Epithelial cell of esophagus (primary cell): ENCODE measurements around the gene UBL7.

ENCODE experiments used
- DNase-seq: peaks from one replicate; pipeline ENCODE4 v3.0.0; 2010; ENCODE audit warnings: low read depth
- H3K4me3 ChIP-seq: 2 replicates; pipeline ENCODE4 v1.5.1; 2011; ENCODE audit warnings: mild to moderate bottlenecking, low read length, control low read depth
- TF ChIP-seq, protein P1 (sequence below): IDR thresholded peaks from 2 replicates; pipeline ENCODE4 v1.5.1; 2011; ENCODE audit warnings: low read depth, mild to moderate bottlenecking, low read length, control low read depth, inconsistent platforms; ENCODE audit not compliant: insufficient read depth; ENCODE audit errors: missing control alignments

Gene UBL7

DNA sequence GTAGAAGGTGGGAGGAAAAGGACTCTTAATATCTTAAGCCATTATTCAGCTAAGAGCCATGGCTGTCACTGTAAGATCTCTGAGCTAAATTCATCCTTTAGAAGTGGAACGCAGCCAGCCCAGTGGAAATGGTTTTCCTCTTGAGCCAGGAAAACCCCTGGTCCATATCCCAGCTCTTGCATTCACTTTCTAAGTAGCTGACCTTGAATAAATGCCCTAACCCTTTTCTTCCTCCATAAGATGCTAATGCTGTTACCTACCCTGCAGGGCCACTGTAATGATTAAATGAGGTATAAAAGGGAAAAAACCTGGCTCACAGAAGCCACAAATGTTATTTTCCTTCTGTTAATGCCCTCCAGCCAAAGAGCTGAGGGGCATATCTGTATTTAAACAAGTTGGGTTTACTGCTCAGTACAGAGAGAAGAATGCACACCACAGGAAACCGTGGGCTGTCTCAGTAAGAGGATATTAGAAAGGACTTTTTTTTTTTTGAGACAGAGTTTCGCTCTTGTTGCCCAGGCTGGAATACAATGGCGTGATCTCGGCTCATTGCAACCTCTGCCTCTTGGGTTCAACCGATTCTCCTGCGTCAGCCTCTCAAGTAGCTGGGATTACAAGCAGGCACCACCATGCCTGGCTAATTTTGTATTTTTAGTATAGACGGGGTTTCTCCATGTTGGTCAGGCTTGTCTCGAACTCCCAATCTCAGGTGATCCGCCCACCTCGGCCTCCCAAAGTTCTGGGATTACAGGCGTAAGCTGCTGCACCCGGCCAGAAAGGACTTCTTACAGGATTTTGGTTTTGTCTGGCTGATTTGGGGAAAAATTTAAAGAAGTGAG, 6.8 kb downstream of the UBL7 start:
- TF ChIP-seq, protein P1, sequence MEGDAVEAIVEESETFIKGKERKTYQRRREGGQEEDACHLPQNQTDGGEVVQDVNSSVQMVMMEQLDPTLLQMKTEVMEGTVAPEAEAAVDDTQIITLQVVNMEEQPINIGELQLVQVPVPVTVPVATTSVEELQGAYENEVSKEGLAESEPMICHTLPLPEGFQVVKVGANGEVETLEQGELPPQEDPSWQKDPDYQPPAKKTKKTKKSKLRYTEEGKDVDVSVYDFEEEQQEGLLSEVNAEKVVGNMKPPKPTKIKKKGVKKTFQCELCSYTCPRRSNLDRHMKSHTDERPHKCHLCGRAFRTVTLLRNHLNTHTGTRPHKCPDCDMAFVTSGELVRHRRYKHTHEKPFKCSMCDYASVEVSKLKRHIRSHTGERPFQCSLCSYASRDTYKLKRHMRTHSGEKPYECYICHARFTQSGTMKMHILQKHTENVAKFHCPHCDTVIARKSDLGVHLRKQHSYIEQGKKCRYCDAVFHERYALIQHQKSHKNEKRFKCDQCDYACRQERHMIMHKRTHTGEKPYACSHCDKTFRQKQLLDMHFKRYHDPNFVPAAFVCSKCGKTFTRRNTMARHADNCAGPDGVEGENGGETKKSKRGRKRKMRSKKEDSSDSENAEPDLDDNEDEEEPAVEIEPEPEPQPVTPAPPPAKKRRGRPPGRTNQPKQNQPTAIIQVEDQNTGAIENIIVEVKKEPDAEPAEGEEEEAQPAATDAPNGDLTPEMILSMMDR = no peak
- no peak for DNase-seq
- H3K4me3 ChIP-seq = no peak overlapping the region

DNA sequence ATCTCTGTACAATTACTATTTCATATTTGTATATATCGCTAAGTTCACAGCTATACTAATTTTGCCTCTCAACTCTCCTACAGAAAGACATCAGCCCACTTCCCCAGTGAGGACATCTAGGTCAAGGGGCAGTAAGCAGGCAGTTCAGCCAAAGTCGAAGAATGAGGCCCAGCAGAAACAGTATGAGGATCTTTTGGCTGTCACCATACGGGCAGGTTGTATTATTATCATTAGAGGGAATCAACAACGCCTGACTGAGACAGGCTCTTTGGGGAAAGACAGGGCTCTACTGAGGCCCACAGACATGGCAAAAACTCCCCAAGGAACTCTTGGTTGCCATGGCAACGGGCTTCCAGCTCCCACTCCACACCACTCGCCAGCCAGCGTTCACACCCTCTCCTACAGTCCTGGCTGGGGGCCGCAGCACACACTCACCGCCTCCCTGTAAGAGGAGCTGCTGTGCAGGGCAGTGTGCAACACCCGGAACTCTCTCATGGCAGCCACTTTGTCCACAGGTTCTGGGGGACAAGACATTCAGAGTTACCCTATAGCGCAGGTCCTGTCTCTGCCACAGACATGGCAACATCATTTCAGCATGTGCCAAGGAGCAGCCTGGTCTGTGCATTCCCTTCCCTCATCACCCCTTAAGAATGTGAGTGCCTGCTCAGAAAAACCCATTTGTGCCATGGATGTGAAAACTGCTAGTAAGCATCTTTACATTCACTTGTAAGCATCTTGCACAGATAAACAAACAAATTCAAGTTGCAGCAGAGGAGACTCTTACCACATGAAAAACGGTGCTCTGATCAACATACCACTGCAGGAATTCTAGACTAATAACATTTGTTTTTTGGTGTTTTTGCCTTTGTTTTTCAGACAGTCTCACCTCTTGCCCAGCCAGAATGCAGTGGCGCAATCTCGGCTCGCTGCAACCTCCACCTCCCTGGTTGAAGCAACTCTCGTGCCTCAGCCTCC, 8.8 kb downstream of the UBL7 start:
- no peak for DNase-seq

DNA sequence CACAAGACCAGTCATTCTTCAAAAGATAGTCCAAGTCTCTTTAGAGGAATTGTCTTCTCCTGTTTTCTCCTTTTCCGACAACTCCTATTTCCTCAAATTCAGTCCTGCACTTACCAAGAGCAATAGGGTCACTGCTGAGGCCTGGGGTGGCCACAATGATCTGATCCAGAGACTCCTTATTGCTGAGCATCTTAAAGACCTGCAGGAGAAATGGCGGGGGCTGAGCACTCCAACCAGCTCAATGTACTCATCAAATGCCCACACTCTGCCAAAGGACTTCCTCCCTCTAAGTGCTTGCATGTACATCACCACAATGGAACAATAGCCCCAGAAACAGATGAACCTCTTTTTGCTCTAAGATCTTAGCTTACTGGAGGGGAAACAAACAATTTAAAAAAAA, 9.6 kb downstream of the UBL7 start:
- TF ChIP-seq, protein P1 = no peak
- no peak for DNase-seq
- no peak overlapping the region for H3K4me3 ChIP-seq

More for the DNA sequence above, 8.8 kb downstream of the UBL7 start:
- H3K4me3 ChIP-seq = no peak overlapping the region
- TF ChIP-seq, protein P1 = no peak

DNA sequence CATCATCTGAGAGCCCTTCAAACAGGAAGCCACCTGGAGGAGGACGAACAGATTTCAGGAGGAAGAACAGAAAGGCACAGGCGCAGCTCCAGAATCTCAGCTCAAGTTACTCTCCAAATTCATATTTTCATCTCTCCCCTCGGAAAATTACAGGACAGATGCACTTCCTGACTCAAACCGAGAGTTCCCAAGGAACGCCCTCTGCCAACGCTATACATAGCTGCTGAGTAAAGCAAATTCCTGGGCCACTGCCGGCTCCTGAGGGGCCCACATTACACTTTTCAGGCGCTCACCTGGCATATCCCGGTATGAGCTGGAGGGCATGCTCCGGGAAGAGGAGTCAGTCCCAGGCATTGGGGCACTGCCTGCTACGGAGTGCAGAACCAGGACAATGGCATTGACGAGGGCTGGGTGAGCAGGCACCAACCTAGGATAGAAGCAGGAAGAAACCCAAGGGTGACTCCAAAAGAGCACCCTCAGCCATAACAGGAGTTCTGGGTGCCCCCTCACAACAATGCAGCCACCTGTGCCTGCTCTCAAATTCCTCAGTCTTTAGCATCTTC, 11.2 kb downstream of the UBL7 start:
- DNase-seq = no peak
- TF ChIP-seq, protein P1 = no peak
- no peak overlapping the region for H3K4me3 ChIP-seq

DNA sequence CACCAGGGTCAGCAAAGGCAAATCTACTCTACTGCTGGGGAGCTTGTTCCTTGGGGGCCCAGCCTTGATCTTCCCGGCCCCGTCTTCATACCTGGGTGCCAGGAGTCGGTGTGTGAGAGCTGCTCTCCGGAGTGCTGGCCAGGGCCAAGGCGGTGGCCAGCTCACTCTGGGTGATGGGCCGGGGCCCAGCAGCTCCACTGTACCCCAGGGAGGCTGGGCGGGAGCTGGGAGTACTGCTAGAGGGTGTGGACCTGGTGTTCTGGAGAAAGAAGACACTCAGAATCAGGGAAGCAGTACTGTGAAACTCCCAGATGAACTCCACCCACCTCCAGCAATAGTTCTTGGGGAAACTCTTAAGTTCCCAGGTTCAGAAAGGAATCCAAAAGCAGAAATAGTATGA, 11.9 kb downstream of the UBL7 start:
- no peak for DNase-seq
- no peak overlapping the region for H3K4me3 ChIP-seq
- TF ChIP-seq, protein P1 = no peak

DNA sequence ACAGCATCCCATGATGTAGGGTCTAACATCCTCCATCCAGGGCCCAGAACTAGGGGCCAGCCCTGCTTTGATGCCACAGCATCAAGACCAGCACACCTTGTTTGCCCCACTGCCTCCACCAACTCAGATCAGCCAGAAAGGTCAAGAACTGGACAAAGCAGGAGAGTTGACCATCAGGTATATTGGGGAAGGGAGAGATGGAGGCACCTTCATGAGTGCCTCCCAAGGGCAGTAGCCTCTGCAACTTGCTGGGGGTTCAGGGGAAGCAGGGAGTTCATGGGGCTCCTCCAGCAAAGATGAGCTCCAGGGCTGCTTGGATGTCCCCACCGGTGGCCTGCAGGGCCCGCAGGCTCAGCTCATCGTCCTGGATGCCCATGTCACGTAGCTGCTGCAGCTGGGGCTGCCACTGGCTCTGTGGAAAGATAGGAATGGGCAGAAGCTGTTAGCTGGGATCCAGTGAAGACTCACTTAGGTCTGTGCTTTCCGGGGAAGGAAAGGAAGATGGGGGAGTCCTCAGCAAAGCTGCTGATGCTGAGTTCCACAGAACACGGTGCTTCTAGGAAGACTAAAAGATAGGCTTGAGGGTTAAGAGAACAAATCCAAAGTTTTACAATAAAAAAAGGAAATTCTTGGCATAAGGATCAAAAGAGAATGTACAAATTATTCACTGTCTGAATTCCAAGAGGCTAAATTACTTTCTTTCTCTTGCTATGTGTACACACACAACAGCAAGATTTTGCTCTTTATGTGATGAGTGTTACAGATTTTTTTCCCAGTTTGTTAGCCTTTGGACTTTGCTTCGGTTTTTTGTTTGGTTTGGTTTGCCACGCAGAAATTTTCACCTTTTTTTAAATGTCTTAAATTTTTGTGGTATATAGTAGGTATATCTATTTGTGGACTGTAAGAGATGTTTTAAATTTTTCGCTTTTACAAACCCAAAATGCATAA, 14.9 kb downstream of the UBL7 start:
- TF ChIP-seq, protein P1 = no peak
- no peak overlapping the region for H3K4me3 ChIP-seq

More for the DNA sequence above, 14.9 kb downstream of the UBL7 start:
- DNase-seq = no peak
